ENCODE results near the gene MFSD12.

DNA sequence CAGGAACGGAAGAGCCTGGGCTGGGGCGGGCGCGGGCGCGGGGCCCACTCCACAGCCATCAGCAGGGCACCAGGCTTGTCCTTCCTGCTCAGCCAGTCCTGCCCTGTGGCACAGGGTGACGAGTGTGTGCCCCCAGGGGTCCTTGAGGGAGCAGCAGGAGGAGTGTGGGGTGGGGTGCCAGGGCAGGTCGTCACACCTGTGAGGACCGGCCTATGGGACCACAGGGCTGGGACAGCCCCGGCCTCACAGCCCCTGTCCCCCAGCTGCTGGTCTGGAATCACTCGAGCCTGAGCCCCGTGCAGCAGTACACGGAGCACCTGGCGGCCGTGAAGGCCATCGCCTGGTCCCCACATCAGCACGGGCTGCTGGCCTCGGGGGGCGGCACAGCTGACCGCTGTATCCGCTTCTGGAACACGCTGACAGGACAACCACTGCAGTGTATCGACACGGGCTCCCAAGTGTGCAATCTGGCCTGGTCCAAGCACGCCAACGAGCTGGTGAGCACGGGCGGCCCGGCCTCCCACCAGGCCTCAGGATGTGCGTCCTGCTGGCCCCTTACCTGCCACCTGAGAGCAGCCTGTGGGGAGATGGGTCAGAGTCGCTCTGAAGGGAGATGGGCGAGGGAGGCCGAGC lies 25.1 kb downstream of the MFSD12 start:
- TF ChIP-seq, protein P1, sequence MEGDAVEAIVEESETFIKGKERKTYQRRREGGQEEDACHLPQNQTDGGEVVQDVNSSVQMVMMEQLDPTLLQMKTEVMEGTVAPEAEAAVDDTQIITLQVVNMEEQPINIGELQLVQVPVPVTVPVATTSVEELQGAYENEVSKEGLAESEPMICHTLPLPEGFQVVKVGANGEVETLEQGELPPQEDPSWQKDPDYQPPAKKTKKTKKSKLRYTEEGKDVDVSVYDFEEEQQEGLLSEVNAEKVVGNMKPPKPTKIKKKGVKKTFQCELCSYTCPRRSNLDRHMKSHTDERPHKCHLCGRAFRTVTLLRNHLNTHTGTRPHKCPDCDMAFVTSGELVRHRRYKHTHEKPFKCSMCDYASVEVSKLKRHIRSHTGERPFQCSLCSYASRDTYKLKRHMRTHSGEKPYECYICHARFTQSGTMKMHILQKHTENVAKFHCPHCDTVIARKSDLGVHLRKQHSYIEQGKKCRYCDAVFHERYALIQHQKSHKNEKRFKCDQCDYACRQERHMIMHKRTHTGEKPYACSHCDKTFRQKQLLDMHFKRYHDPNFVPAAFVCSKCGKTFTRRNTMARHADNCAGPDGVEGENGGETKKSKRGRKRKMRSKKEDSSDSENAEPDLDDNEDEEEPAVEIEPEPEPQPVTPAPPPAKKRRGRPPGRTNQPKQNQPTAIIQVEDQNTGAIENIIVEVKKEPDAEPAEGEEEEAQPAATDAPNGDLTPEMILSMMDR (tag by site-specific recombination; IDR thresholded peaks at IDR 0.05), result no peak
- TF ChIP-seq, protein P2, sequence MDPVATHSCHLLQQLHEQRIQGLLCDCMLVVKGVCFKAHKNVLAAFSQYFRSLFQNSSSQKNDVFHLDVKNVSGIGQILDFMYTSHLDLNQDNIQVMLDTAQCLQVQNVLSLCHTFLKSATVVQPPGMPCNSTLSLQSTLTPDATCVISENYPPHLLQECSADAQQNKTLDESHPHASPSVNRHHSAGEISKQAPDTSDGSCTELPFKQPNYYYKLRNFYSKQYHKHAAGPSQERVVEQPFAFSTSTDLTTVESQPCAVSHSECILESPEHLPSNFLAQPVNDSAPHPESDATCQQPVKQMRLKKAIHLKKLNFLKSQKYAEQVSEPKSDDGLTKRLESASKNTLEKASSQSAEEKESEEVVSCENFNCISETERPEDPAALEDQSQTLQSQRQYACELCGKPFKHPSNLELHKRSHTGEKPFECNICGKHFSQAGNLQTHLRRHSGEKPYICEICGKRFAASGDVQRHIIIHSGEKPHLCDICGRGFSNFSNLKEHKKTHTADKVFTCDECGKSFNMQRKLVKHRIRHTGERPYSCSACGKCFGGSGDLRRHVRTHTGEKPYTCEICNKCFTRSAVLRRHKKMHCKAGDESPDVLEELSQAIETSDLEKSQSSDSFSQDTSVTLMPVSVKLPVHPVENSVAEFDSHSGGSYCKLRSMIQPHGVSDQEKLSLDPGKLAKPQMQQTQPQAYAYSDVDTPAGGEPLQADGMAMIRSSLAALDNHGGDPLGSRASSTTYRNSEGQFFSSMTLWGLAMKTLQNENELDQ (tag by site-specific recombination; IDR thresholded peaks at IDR 0.05; ENCODE audit: low read depth), result no peak
- TF ChIP-seq MEIS1 (CRISPR knock-in tag; IDR thresholded peaks at IDR 0.05; ENCODE audit: borderline replicate concordance) (no peak), YY1 (tag by site-specific recombination; IDR thresholded peaks at IDR 0.05) (no peak), ZSCAN23 (tag by site-specific recombination; IDR thresholded peaks at IDR 0.05) (no peak), KLF1 (tag by site-specific recombination; IDR thresholded peaks at IDR 0.05) (no peak), HOXC10 (CRISPR knock-in tag; IDR thresholded peaks at IDR 0.05) (no peak), ZNF121 (tag by site-specific recombination; IDR thresholded peaks at IDR 0.05) (no peak)
- TF ChIP-seq, protein P3, sequence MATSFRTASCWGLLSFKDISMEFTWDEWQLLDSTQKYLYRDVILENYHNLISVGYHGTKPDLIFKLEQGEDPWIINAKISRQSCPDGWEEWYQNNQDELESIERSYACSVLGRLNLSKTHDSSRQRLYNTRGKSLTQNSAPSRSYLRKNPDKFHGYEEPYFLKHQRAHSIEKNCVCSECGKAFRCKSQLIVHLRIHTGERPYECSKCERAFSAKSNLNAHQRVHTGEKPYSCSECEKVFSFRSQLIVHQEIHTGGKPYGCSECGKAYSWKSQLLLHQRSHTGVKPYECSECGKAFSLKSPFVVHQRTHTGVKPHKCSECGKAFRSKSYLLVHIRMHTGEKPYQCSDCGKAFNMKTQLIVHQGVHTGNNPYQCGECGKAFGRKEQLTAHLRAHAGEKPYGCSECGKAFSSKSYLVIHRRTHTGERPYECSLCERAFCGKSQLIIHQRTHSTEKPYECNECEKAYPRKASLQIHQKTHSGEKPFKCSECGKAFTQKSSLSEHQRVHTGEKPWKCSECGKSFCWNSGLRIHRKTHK (tag by site-specific recombination; IDR thresholded peaks at IDR 0.05), result no peak
- TF ChIP-seq, protein P4, sequence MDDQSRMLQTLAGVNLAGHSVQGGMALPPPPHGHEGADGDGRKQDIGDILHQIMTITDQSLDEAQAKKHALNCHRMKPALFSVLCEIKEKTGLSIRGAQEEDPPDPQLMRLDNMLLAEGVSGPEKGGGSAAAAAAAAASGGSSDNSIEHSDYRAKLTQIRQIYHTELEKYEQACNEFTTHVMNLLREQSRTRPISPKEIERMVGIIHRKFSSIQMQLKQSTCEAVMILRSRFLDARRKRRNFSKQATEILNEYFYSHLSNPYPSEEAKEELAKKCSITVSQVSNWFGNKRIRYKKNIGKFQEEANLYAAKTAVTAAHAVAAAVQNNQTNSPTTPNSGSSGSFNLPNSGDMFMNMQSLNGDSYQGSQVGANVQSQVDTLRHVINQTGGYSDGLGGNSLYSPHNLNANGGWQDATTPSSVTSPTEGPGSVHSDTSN (CRISPR knock-in tag; IDR thresholded peaks at IDR 0.05), result no peak
- TF ChIP-seq, protein P5, sequence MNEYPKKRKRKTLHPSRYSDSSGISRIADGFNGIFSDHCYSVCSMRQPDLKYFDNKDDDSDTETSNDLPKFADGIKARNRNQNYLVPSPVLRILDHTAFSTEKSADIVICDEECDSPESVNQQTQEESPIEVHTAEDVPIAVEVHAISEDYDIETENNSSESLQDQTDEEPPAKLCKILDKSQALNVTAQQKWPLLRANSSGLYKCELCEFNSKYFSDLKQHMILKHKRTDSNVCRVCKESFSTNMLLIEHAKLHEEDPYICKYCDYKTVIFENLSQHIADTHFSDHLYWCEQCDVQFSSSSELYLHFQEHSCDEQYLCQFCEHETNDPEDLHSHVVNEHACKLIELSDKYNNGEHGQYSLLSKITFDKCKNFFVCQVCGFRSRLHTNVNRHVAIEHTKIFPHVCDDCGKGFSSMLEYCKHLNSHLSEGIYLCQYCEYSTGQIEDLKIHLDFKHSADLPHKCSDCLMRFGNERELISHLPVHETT (tag by site-specific recombination; IDR thresholded peaks at IDR 0.05), result no peak

Data from HEK293 (cell line).